A673 (cell line): Measurements from ENCODE around the gene GALNTL6.

Source experiments
- EZH2 ChIP-seq: fragments of 200-600 bp; sonication (generic); IDR thresholded peaks from 2 replicates; pipeline ENCODE4 v1.6.1; 2017; ENCODE audit warnings: borderline replicate concordance, low read depth, mild to moderate bottlenecking, mixed read lengths, antibody characterized with exemption, low read length; ENCODE audit not compliant: poor library complexity, severe bottlenecking
- TF ChIP-seq, protein P1 (sequence below): fragments of 300-800, 200-600 bp; sonication (generic); conservative IDR thresholded peaks from 2 replicates; pipeline ENCODE4 v1.5.1; 2017; ENCODE audit warnings: low read depth, mild to moderate bottlenecking, antibody characterized with exemption, low read length, moderate library complexity, mixed read lengths

DNA sequence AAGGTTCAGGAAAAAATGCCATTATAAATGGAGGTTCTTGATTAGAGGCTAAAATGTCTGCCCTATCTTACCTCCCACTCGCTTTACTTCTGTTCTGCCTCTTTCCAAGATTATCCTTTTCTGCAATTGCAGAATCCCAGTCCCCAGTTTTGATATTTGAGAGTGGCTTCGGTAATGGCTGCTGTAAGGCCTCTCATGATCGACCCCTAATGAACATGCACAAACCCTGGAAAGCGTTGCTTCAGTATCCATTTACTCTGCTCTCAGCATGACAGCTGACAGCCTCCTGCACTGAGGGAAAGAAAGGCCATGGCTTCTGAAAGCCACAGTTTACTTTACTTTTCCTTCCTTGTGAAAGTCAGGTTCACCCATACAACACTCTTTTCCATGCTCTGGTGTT, 1030.0 kb downstream of the GALNTL6 start:
- TF ChIP-seq, protein P1, sequence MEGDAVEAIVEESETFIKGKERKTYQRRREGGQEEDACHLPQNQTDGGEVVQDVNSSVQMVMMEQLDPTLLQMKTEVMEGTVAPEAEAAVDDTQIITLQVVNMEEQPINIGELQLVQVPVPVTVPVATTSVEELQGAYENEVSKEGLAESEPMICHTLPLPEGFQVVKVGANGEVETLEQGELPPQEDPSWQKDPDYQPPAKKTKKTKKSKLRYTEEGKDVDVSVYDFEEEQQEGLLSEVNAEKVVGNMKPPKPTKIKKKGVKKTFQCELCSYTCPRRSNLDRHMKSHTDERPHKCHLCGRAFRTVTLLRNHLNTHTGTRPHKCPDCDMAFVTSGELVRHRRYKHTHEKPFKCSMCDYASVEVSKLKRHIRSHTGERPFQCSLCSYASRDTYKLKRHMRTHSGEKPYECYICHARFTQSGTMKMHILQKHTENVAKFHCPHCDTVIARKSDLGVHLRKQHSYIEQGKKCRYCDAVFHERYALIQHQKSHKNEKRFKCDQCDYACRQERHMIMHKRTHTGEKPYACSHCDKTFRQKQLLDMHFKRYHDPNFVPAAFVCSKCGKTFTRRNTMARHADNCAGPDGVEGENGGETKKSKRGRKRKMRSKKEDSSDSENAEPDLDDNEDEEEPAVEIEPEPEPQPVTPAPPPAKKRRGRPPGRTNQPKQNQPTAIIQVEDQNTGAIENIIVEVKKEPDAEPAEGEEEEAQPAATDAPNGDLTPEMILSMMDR = no peak
- no peak for TF ChIP-seq EZH2
